HG03565 (cell line): ENCODE measurements around the gene ZNF22.
"Not testable (repeated sequence)": the region's sequence is repeated elsewhere in the genome, so short reads cannot be mapped to it uniquely, and the experiment has no call there.

Experiments used
- ATAC-seq: cut with Tn5 transposase; IDR thresholded peaks from one replicate; pipeline ENCODE4 v1.9.1; 2021; ENCODE audit warnings: mild to moderate bottlenecking, moderate library complexity; ENCODE audit not compliant: unreplicated experiment

ZNF22 gene

DNA sequence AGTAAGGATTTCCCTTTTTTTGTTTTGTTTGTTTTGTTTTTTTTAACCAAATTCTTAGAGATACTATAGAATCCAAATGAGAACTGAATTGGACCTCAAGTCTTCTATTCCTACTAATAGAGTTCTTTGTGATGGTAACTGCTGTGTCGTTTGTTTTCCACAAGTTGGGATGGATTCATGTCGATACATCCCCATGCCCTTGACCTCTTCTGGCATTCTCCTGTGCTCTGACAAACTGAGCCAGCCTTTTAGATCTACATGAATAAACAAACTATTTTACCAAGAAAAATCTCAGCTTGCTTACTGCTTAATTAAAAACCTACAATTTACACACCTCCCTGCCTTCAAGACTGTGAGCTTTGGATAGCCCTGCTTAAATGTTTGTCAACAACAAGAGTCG is 3.9 kb downstream of the ZNF22 start:
- no peak for ATAC-seq

DNA sequence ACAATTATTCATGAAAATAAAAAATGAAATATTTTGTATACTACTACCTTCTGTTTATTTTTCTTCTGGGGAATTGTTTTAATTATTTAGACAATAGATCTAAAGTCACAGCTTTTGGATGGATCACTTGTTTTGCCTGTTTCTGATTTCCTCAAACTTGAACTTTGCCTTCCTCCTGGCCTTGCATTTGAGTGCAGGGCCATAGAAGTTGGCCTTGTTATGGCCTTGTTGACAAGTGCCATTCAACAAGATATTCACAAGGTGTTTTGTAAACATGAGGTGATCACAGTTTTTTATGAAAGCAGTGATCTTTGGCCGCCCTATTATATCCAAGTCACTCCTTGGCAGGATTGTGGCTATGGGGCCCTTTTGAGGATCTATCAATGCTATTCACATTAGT is 4.6 kb downstream of the ZNF22 start:
- ATAC-seq = no peak

DNA sequence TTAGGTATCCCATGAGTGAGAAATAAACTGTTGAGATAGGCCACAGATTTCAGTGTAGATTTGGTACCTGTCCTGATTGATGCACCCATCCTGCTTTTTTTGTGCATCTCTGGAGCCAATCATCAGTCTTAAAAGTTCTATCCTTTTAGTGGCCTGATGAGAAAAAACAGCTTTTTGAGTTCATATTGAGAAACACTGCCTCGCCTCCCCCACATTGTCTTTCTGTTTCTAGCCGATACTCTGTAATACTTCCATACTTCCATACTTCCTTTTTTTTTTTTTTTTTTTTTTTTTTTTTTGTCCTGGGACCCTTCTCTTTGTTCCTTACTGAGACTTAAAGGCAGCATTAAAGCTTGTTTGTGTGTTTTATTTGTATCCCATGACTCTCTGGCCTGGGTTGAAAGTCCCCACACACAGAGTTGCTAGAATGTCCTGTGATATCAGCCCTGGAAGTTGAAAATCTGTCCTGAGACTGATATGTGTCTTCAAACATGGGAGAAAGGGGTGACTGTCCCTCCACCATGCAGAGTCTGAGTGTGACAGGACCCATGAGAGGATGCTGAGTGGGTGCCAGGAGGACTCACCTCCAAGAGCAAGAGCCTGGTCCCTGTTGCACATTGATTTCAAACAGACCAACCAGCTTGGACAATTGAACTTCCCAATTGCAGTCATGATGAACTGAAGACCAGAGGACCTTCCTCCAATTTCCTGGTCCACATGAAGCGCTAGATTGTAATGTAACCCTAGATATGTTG is 5.7 kb downstream of the ZNF22 start:
- ATAC-seq = no peak

DNA sequence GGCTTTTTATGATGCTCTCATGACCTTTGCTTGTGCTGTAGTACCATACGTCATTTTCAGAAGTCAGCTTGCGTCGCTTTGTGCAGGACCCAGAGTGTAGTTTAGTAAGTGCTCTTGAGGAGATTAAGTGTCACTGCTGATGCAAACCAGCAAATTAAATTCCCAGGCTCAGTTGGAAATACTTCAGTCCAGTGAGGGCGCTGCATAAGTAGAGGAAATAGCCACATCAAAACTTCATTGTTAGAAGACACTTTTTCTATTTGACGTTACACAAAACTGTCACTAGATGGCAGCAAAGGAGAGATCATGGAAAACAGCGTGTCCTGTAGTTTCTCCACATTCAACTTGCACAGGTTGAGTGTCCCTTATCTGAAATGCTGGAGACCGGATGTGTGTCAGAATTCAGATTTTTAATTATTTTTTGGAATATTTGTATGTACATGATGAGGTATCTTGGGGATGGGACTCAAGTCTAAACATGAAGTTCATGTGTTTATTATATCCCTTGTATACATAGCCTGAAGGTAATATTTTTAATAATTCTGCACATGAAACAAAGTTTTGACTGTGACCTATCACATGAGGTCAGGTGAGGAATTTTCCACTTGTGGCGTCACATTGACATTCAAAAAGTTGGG is 7.9 kb downstream of the ZNF22 start:
- ATAC-seq = peak; percentile 92

GRCh38 chr10:45014557-45014956 is 13.8 kb downstream of the ZNF22 start:
- not testable (repeated sequence) for ATAC-seq

GRCh38 chr10:45015590-45015989 is 14.9 kb downstream of the ZNF22 start:
- no peak for ATAC-seq

GRCh38 chr10:45023426-45023825 is 22.7 kb downstream of the ZNF22 start:
- ATAC-seq = no peak

GRCh38 chr10:45034301-45034700 is 33.6 kb downstream of the ZNF22 start:
- no peak for ATAC-seq

DNA sequence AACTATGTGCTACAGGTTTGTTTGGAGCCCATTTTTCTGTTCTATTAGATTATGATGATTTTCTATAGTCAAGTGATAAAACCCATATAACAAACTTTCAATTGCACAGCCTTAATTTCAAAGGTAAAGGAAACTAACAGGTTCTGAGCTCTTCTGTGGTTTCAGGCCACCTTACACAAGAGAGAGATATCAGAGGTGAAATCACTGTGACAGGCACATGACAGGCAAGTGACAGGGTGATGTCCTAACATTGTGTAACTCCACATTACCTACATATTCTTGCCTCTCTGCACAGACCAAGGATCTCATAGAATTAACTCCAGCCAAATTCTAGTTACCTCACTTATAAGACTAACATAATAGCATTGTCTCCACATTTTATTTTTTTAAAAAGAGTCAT is 35.0 kb downstream of the ZNF22 start:
- no peak for ATAC-seq

DNA sequence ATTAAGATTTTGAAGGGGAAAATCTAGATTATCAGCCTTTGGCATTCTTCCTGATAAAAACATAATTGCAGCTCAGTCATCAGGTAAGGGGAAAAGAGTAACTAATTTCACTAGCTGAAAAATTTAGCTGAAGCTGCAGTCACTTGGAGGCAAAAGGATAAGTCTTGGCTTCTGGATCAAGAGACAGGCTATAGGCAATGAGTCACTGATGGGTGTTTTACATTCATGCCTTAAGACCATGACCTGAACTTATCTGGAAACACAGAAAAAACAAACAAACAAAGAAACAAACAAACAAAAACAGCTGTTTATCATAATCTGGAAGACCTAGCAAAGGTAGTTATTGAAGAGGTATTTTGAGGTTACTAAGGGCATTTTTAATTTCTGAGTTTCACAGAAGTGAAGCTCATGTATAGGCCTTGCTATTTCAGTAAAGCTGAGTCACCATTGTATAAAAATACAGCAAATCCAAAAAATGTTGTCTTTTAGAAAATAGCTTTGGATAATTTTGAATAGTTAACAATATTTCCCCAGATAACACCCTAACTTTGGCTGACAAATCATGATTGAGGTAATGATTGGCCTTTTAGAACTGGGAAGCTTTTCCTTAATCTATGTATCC is 40.3 kb downstream of the ZNF22 start:
- ATAC-seq = no peak

DNA sequence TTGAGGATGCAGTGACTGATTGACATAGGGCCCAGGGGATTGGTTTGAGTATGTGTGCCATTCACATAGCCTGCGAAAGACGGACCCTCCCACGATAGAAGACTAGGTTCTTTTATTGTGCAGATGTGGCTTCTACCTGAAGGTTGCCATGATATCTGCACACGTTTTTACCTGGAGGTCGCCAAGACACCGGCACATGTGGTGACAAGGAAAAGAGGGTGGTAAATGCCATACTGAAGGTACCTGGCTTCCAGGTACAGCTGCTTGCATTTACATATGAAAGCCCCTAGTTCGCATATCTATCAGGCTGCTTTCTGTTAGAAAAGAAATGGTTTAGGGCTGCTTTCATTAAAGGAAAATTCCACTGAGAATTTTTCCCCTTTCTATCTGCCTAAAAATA is 43.6 kb downstream of the ZNF22 start:
- ATAC-seq = no peak

GRCh38 chr10:45050551-45051235 is 50.0 kb downstream of the ZNF22 start:
- ATAC-seq = no peak

- ATAC-seq = no peak
These were observed 52.0 kb downstream of the ZNF22 start for GRCh38 chr10:45052700-45053099.

DNA sequence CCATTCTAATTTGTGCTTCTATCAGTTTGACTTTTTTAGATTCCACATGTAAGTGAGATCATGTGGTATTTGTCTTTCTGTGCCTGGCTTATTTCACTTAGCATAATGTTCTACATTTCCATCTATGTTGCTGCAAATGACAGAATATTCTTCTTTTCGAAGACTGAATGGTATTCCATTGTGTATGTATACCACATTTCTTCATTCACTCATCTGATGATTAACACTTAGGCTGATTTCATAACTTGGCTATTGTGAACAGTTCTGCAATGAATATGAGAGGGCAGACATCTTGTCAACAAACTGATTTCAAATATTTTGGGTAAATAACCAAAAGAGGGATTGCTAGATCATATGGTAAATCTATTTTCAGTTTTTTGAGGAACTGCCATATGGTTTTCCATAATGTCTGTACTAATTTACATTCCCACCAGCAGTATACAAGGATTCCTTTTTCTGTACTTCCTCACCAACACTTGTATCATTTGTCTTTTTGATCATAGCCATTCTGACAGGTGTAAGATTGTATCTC is 52.9 kb downstream of the ZNF22 start:
- no peak for ATAC-seq
